Colon (tissue), 2 donors: ENCODE results near the gene KCNK16.

ENCODE experiments used
- FAIRE-seq: peaks from 2 replicates; lab custom pipeline; 2012; peaks lifted over from hg19 to GRCh38; lab: Jason Lieb, UNC
- donor health status: control.
- donor health status: control.

KCNK16 gene

DNA sequence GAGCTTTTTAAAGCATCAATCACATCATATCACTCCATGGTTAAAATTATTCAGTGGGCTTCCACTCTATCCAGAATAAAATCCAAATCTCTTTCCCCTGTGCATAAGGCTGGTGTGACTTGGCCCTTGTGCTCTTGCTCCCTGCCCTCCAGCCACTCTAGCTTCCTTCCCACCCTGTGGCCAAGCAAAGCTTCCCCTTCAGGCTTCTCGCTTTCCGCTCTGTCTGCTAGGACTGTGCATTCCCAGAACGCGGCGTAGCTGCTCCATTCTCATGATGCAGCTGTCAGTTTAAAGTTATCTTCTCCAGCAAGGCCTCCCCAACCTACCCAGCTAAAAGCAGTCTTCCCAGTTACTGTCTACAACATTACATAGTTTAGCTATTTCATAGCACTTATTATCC lies 19.4 kb upstream of the KCNK16 start:
- FAIRE-seq: no peak

DNA sequence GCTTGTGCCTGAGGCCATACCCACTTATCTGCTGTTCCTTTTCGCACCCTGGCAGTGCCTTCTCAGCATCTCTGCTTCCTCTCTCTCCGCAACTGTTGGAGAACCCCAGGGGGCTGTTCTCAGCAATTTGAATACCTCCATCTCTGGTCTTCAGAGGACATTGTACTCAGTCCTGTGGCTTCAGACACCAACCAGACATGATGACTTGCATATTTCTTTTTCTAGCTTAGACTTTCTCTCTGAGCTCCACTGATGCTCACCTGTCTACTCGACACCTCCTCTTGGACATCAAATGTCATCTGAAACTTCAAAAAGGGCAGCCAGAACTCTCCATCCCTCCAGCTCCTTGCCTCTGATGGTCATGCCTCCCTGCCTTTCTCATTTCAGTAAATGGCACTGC lies 18.9 kb upstream of the KCNK16 start:
- FAIRE-seq: no peak

DNA sequence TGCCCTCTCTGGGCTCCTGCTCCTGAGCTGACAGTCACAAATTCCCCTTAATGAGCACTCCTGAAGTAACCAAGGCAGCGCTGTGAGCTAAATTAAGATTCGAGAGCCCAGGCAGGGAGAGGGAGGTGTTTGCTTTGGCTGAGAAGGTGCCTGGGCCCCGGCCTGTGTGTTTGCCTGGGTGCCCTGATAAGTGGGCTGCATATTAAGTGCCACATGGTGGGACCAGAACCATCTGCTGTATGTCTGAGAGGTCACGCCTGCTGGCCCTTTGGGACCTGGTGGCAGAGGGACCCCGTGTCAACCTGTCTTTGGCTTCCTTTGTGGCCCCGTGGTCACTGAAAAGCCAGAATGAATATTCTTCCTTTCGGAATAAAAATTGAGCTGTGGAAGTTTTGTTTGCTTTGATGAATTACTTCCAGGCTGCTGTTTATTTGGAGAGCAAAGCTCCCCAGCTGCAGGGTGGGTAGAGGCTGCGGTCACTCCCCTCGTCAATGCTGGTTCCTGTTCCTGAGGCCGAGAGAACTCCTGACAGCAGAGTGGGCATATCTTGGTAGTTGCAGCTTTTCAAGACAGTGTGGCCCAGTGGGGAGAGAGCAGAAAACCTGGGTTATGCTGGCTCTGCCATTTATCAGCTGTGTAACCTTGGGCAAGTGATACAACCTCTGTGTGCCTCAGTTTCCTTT lies 17.5 kb upstream of the KCNK16 start:
- FAIRE-seq: no peak

DNA sequence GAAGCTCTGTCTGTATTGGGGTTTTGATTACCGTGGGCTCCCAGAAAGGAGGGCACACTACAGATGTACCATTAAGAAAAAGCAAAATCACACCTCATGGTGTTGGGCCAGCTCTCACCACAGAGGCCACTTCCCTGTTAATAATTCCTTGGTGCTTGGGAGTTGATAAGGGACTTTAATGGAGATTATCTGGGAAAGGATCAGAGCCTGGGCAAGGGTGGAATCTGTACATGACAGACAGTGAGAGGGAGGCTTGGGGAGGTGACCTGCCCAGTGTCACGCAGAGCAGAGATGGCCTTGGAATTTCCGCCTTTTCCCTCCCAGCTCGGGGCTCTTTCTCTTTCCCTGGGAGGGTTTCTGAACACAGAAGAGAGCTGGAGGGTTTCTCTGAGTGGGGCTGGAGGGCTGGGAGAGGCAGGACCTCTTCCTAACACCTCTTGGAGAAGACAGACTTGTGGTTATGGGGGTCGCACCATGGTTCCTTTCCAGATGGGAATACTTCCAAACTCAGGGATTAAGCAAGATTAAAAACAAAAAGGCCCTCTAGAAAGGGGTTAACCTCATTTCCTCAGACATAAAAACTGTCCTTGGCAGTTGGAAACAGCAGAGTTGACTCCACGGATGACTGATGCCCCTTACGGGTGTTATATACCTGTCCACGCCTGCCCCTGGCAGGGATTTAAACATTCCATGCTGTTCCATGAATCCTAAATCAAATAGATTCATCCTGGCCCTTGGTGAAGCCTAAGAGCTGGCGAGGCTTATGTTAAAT lies 16.8 kb upstream of the KCNK16 start:
- no peak for FAIRE-seq

DNA sequence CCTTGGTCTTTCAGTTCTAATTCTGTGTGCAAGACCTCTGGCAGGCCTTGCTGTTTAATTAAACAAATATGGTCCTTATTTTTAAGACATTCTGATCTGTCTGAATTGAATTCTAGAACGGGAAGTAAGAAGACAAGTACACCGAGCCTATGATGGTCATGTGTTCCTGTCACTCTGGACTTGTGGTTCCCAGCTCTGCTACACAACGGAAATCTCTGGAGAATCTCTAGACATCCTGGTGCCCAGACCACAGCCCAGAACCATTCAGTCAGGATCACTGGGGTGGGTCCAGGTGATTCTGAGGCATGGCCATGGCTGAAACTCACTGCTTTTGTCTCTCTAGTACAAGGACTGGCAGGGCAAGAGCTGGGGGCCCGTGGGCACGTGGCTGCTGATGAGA lies 15.9 kb upstream of the KCNK16 start:
- FAIRE-seq: no peak

DNA sequence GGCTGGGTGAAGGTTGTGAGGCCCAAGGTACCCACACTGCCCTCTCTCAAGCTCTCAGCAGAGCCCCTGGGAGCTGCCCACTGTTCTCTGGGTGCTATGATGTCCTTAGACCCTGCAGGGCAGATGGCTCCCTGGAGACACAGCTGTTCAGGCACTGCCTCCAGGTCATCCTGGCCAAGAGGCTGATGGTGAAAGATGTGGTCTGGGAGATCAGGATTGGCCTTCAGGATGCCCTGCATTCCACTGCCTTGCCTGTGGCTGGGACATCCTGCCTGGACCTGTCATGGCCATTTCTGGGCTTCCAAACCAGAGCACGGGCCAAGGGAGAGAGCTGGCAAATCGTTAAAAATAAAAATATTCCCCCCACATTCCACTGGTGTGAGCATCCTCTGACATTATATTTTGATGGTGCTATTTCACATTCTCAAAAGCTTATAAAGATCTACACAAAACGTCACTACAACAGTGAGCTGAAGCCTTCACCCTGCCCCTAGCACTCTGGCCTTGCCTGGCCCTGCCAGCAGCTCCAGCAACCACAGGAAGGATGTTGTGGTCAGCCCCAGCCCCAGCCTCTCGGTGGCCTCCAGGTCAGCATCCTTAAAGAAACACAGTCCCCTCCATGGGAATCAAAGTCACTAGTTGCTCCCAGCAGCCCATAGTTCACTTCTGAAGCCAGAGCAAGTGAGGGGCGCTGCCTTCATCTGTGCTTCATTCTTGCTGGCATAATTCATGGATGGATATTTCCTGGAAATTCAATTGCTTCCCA lies 13.5 kb upstream of the KCNK16 start:
- no peak for FAIRE-seq

DNA sequence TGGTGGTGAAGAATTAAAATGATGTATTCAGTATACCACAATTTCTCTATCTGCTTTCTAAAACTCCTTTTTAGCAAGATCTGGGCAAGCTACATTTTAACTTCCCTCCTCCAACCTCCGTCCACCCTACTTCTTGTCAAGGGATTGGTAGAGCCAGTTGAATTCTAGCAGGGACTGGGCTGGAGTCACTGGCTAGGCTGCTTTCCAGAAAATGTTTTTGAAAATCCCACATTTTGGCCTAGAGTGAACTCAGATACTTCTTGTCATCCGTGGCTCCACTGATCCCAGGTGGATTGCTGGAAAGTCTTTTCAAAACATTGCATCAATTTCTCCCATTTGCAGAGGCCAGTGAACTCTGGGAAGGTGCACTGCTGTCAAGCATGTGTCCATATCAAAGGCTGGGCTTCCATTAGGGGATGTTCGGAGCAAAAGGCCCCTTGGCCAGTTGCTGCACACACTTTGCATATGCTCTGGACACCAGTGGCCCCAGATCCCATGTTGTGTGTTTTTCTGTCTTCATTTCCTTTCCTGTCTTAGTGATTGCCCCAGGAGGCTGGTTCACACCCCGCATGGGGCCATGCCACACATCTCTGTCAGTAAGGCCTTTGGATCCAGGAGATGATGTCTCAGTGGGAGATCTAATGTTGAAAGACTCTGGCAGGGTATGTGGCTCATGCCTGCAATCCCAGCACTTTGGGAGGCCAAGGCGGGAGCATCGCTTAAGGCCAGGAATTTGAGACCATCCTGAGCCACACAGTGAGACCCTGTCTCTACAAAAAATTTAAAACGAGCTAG lies 11.3 kb upstream of the KCNK16 start:
- no peak for FAIRE-seq

DNA sequence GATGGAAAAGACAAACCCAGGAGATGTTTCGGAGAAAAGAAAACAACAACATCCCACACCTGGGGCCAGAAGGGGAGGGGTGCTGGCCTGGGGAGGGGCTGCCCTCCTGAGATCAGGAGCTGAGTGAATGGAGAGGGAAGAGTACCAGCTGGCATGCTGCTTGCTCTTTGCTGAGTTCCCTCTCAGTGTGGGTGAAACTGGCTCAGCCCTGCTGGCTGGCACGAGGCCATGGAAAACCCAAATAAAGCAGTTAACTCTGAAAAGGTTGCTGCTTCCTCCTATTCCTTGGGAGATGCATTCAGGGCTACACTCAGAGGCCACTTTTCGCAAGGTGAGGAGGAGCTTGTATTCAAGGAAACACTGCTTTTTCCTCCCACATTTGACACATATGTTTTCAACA lies 8.0 kb upstream of the KCNK16 start:
- FAIRE-seq: no peak

DNA sequence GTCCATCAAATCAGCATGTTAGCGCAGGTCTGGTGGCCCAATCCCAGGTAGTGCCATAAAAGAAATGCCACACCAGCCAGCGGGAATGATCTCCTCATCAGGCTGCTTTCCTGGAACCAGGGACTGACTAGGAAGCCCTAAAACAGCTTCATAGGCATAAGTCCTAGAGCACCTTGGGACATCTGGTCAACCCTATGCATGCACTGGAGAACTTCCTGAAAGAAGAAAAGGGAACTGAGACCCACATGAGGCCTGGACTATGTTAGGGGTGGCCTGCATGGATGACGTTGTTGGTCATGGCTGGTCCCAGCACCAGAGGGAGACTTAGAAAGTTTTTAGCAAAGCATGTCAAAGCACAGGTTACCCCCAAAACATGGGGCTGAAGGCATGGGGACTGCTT lies 7.6 kb upstream of the KCNK16 start:
- no peak for FAIRE-seq

DNA sequence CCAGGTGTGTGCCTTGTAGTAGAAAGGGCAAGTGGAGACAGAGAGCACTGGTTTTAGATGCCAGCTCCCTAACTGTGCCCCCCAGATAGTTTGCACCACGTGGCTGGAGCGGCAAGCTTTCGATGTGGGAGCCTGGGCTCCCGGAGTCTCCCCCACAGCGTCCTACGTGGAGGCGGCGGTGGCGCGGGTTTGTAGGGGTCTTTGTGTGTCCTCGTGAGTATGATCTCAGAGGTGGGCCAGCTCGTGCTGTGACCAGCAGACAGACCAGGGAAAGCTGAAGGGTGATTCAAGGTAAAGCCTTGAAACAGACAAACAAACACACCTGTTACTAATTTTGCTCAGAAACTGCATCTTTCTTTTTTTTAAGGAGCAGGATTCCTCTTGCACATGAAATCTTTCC lies 5.6 kb upstream of the KCNK16 start:
- no peak for FAIRE-seq

DNA sequence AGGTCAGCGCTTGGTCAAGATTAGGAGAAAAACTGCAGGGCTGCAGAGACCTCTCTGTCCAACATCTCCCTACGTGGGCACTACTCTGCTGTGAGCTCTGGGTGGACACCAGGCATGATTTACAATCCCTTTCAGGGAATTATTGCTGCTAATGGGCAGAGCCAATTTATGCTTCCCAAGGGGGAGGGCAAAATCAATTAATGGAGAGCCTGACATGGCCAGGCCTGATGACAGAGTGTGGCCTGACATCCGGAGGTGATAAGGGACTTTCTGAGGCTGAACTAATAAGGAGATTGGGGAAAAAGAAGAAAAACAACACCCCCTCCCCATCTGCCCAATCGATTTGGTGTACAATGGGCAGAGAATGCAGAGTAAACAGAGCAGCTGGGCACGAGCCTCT lies 5.0 kb upstream of the KCNK16 start:
- FAIRE-seq: no peak

DNA sequence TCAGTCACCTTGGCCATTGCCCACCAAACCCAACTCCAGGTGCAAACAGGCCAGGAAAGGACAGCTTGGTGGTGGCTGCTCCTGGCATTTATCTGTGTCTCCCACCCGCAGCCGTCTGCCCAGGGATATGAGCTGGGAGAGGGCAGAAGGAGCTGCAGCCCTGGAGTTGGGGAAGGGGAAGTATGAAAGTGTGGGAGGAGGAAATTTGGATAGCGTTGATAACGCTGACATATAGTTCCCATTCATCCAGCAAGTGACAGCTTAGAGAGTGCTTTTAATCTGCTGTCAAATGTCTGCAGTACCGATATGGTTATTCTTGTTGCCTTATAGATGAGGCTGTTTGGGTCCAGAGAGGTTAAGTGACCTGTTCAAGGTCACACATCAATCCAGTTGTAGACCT lies 741 bp downstream of the KCNK16 start:
- no peak for FAIRE-seq

DNA sequence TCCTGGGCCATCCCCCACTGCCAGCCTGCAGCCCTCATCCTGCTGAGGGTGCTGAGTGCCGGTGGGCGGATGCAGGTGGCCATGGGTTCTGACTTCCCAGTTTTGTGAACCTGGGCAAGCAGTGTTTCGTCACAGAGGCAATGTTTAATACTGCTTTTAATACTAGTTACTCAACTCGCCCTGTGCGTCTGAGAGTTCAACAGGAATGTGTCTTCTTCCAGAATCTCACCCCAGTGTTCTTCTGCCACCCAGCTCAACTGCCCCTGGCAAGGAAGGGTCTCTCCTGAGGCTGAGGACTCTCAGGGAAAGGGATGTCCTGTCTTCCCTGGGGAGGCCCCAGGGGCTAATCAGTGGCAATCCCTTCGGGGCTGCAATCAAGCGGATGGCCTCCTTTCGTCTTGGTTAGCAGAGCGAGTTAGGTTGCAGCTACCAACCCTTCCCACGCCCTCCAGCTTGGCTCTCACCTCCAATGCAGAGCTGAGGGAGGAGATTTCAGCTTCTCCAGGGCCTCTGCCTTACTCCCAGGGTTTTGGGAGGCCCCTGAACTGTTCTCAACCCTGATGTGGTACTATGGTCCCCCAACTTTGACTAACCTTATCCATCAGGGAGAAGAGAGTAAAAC lies 2.0 kb downstream of the KCNK16 start:
- no peak for FAIRE-seq

DNA sequence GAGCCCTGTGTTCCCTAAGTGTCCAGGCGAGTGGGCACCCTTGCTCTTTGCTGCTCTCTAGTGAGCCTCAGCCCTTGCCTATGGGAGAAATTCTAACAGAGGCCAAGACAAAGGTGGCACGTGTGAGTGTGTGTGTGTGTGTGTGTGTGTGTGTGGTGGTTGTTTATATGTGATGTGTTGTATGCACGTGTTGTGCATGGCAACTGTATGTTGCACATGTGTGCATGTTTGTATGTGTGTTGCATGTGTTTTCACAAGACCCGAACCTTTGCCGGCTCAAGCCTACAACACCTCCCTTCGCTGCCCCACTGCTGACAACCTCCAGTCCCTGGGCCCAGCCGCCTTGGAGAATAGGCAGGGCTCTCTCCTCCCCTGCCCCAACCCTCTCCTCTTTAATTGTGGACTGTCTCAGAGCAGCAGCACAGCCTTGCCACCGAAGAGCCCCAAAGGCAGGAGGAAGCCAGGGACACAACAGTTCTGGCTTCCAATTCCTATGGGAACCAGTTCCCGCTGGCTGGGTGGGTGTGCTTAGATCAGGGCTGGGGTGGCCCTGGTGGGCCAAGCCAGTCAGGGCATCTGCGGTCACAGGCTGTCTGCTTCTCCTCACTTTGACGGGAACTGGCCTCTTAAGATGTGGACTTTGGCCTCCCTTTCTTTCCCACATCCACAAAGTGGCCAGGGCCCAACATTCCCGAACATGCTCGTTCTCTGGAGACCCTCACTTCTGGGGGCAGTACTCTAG lies 2.7 kb downstream of the KCNK16 start:
- FAIRE-seq: no peak

DNA sequence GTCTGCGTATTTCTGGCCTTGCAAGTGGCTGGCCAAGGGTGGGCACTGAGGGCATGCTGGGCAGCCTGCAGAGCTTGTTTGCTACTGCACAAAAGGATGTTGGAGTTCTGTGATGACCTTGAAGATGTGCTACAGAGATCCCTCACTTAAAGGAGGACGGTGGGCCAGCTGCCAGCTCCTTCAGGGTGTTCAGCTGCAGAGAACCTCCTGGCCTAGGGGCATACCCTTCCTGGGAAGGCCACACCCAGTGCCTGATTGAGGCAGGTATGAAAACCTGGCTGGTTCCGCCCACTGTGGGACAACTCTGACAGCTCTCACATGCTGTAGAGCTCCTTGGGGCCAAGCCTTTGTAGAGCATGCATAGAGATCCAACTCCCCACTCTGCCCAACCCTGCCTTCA lies 5.2 kb downstream of the KCNK16 start:
- FAIRE-seq: no peak

DNA sequence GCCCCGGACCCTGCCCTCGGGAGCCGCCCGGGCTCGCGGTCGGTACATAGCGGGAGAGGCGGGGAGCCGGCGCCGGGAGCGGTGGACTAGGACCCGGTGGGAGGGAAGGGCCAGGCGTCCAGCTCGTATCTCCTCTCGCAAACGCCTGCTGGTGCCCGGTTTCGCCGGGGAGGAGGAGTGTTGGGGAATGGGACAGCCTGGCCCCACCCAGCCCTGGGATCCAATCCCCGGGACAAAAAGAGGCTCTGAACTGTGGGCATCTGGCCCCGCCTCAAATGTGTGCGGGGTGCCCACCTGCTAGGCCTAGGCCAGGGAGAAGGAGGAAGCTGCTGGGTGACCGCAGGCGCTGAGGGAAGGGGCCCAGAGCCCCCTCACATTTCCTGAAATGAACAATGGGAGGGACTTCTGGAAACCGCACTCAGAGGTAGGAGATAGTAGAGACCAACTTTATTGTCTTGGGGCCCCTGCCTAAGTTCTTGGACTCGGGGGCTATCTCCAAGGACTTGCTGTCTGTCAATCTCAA lies 8.2 kb downstream of the KCNK16 start, which contains the start of gene KCNK17:
KCNK17 (minus strand) TSS at position 147 of the 523 bp plus-strand sequence; CDS start at position 48, 99 bp downstream.
- no peak for FAIRE-seq

DNA sequence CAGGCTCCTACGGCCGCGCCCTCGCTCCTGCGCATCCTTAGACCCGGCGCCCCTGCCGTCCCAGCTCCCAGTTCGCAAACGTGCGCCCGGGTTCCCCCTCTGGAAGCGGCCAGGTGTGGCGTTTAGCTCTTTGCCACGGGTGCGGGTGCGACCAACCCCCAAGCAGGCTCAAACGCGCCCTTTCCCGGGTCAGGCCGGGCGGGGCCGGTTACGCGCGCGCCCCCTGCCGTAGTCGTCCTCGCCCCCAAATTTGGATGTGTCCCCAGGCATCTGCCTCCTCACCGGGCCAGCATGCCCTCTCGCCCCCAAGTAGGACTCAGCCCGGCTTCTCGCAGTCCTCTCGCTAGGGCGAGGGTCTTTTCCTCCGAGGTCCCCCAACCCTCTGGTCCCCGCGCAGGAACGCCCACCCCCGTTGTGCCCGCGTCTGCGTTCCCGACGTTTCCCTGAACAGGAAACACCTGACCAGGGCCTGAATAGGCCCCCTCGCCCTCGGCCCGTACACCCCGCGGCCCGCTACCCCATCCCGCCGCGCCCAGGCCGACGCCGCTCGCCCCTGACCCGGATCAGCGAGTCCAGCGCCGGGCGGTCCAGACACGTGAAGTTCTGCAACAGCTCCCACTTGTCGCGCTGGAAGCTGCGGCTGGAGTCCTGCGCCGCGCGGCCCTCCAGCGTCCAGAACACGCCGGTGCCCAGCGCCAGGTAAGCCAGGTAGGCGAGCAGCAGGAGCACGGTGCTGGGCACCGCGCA lies 8.8 kb downstream of the KCNK16 start:
- no peak for FAIRE-seq

DNA sequence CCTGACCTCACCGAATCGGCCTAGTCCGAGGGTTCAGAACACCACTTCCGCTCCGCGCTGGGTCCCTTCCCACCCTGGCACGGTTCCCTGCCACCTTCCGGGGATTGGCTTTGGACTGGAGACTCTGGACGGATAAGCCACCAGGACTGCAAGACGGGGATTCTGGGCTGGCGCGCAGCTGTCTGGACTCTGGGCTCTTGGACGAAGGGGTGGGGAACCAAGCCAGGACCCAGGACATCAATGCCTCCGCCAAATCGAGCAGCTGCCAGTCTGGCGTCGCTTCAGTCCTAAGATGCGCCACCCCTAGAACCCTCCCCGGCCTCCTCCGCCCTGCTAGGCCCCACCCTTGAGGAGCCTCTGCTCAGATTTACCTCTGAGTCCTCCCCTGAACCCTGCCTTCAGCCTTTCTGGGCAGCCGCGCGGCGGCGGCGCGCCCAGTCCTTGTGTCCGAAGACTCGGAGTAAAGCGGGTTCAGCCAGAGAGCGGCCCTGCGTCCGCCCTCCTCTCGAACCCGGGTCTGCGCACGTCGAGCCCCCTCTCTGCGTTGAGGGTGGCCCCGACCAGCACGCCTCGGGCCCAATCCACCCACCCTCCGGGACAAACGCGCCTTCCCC lies 9.5 kb downstream of the KCNK16 start:
- FAIRE-seq: no peak

DNA sequence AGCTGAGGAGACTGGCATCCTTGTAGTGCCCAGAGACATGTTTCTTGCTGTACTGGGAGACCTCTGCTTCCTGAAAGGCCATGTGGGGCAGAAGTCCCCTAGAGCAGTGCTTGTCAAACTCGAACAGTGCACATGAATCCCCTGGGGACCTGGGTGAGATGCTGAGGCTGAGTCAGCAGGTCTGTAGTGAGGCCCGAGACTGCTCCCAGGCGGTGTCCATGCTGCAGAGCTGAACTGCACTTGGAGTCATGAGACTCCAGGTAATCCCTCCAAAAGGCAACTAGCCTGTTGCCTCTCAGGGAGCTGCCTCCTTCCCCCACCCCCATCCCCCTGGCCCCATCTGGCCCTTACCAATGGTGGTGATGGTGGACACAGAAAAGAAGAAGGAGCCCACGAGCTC lies 12.0 kb downstream of the KCNK16 start:
- no peak for FAIRE-seq
